Liver (tissue), 3 donors: ENCODE data around the gene IGF2.

Experiments used
- EGR1 ChIP-seq, 2 donors: IDR thresholded peaks; 2 replicates each; pipeline ENCODE4 v1.6.1; 2016 to 2018; ENCODE audit warnings: antibody characterized with exemption in 2 of 2, low read depth in 2 of 2
- FOXA1 ChIP-seq: IDR thresholded peaks from 2 replicates; pipeline ENCODE4 v1.6.1; 2016; ENCODE audit warnings: antibody characterized with exemption
- GABPA ChIP-seq, 2 donors: IDR thresholded peaks in 1 of 2; conservative IDR thresholded peaks in 1 of 2; 2 replicates each; pipeline ENCODE4 v1.6.1; 2016; ENCODE audit warnings: antibody characterized with exemption in 2 of 2, mild to moderate bottlenecking in 1 of 2, moderate library complexity in 1 of 2
- RXRA ChIP-seq, 2 donors: IDR thresholded peaks; 2 replicates each; pipeline ENCODE4 v1.6.1; 2017 to 2018; ENCODE audit warnings: antibody characterized with exemption in 2 of 2, mild to moderate bottlenecking in 1 of 2
- SP1 ChIP-seq: IDR thresholded peaks from 2 replicates; pipeline ENCODE4 v1.6.1; 2018; ENCODE audit warnings: antibody characterized with exemption, mild to moderate bottlenecking
- TAF1 ChIP-seq: conservative IDR thresholded peaks from 2 replicates; pipeline ENCODE4 v1.6.1; 2016; ENCODE audit warnings: antibody characterized with exemption, mild to moderate bottlenecking
- YY1 ChIP-seq: IDR thresholded peaks from 2 replicates; pipeline ENCODE4 v1.6.1; 2016; ENCODE audit warnings: antibody characterized with exemption, mild to moderate bottlenecking
- TF ChIP-seq, protein P1 (sequence below): fragments of 150-350 bp; IDR thresholded peaks from 2 replicates; pipeline ENCODE4 v1.5.1; 2017; ENCODE audit warnings: improper control_type of control experiment, low read depth, low read length; ENCODE audit not compliant: missing input control
- TF ChIP-seq, protein P2 (sequence below): IDR thresholded peaks from 2 replicates; pipeline ENCODE4 v1.6.1; 2016; ENCODE audit warnings: antibody characterized with exemption
- donor health status: healthy.
- donor health status: healthy.

DNA sequence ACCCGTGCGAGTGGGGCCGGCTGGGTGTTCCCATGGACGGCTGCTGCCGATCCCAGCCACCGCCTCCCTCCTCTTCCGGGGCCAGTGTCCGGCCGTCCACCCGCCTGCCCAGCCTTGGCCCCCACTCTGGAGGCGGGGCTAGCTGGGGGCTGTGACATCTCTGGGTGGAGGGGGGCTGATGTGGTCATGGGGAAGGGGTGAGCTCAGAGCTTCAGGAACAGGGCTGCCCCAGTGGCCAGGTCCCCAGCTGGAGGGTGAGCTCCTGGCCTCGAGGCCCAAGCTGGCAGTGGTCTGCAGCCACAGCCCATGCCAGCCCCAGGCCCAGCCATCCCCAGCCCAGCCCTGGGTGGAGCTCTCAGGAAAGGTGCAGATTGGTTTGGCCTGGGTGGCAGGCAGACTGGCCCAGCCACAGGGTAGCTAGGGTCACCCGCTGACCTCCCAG lies 19.1 kb upstream of the IGF2 start:
- TF ChIP-seq, protein P1, sequence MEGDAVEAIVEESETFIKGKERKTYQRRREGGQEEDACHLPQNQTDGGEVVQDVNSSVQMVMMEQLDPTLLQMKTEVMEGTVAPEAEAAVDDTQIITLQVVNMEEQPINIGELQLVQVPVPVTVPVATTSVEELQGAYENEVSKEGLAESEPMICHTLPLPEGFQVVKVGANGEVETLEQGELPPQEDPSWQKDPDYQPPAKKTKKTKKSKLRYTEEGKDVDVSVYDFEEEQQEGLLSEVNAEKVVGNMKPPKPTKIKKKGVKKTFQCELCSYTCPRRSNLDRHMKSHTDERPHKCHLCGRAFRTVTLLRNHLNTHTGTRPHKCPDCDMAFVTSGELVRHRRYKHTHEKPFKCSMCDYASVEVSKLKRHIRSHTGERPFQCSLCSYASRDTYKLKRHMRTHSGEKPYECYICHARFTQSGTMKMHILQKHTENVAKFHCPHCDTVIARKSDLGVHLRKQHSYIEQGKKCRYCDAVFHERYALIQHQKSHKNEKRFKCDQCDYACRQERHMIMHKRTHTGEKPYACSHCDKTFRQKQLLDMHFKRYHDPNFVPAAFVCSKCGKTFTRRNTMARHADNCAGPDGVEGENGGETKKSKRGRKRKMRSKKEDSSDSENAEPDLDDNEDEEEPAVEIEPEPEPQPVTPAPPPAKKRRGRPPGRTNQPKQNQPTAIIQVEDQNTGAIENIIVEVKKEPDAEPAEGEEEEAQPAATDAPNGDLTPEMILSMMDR = no peak
- TF ChIP-seq, protein P2, sequence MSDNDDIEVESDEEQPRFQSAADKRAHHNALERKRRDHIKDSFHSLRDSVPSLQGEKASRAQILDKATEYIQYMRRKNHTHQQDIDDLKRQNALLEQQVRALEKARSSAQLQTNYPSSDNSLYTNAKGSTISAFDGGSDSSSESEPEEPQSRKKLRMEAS = no peak
- TF ChIP-seq FOXA1 (no peak), GABPA (IDR thresholded peaks at IDR 0.05 in 1 of 2, conservative IDR thresholded peaks at IDR 0.05 in 1 of 2) (peak in 1 of 2 donors; percentile 60), RXRA (IDR thresholded peaks at IDR 0.05) (peak; percentile 93 to 94), TAF1 (no peak), YY1 (peak; percentile 73), EGR1 (IDR thresholded peaks at IDR 0.05; ENCODE audit: low read depth in 2 of 2) (no peak), SP1 (peak; percentile 78)
